Measurements from ENCODE around the gene ARFIP1.

Gene ARFIP1

DNA sequence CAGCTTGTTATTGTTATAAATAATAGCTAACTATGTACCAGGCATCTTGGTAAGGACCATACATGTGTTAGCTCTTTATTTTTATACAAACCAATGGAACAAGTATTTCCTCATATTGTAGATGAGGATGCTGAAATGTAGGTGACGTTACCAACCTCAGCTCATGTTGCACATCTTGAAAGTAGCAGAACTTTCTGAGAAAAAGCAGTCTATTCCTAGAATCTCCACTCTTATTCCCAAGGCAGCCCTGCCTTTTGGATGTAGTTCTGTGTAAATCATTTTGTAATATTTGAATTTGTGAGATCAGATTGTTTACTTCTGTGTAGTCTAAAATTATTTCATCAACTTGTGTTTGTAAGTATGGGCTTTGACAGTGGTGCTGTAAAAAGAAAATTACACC, 161.7 kb downstream of the ARFIP1 start:
- DNase-seq = no peak

DNA sequence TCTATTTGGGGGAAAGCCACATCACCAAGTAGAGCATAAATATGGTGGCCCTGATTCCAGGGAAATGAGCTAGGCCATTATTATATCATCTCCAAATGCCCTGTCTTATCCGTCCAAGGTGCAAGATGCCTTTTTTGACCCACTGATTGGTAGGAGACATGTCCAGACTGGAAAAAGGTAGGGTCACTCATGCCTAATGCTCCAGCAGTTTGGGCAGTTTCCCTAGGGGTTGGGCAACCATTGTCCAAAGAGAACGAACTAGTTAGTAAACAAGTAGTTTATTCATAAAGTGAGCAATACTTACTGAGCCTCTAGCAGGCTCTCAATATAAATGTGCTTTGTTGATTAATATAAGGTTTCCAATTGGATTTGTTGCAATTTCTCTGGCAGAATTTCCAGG, 162.6 kb downstream of the ARFIP1 start:
- DNase-seq = no peak

DNA sequence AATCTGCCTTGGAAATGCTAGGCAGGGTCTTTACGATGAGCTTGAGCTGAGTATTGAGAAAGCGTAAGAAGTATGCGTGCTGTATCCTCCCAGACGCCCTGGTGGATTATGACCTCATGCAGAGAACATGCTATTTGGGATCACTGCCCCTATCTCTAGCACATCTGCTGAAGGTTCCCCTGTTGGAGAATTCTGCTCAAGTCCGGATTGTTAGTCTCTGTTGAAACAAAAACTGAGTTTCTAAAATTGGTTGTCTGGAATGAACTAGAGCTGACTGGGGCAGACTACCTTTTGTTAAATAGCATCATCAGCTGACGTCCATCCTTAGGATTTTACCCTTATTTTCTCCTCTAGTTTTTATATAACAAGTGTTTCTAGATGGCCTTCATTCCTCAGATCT, 163.9 kb downstream of the ARFIP1 start:
- no peak for DNase-seq

DNA sequence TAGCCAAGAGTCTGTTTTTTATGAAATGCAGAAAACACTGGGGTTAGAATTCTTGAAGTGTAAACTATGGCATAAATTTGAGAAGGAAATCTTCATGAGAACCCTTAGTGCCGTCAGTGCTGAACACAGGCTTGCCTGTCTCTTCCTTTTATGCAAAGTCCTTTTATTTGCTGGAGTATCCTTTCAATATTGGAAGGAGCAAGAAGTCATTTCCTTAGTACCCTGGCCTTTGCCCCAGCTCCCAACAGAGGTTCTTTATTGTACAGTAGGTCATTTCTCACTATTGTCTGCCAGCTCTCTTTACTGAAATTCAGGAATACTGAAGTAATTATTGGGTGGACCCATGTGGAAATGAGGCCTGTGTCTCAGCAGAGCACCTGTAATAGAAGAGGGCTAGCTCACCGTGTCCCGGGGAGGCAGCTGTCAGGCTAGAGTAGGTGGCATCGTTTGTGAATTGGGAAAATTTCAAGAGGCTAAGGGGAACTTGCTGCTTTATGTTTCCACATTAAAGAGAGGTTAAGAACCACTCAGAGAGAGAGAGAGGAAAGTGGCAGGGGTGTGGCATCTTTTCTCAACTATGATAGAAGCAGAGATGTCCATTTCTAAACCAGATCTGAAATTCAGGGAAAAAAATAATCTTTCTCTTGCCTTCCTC, 165.0 kb downstream of the ARFIP1 start:
- DNase-seq = no peak

DNA sequence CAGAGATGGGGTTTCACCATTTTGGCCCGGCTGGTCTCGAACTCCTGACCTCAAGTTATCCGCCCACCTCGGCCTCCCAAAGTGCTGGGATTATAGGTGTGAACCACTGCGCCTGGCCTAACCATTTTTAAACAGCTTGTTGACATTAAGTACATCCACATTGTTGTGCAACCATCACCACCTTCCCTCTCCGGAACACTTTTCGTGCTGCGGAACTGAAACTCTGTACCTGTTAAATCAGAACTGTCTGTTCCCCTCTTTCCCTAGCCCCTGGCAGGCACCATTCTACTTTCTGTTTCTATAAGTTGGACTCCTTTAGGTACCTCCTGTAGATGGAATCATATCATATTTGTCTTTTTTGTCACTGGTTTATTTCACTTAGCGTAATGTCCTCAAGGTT, 165.9 kb downstream of the ARFIP1 start:
- DNase-seq = no peak

DNA sequence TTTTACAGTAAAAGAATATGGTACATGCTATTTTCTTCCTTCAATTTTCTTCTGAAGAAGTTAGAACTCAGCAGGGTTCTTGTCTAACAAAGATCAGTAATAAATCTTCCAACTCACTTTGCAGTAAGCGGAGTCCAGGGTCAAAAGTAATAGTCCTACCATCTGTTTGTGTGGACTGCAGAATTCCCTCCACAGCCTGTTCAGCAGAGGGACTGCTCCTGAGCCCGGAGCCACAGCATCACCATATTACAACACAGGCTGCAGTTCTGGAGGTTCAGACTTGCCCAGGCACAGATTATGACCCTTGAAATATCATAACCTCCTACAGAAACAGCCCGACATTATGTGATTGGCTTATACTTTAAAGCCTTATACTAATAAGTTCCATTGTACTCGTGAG, 166.7 kb downstream of the ARFIP1 start:
- no peak for DNase-seq

DNA sequence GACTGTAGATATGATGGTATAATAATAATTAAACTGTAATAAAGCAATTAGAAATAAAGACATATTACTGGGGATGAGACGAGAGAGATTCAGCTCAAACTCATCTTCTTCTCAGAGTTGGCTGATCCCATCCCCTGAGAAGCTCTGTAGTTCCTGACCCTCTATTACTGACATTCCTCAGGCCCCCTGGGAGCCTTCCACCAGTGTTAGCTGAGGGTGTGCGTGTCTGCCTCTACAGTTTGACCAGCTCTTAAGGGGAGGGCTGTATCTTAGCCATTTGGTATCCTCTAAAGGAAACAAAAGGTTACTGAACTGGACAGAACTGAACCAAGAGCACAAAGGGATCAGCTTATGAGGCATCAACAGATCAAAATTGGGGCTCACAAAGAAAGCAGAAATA, 167.6 kb downstream of the ARFIP1 start:
- no peak for DNase-seq

DNA sequence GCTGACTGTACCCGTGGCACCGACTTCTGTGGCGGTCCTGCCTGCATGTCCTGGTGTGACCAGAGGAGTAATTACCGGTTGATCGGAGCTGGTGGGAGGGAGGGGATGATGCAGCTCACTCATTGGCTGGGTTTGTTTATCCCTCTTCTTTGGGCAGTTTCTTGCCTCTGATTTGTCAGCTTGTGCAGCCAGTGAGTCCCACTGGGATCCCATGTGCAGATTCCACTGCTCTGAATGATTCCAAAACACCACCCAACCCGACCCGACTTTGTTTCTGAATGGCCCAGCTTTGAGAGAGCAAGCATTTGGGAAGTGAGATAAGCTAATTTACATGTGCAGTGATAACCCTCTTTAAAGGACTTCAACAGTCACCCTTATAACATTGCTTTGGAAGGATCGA, 170.2 kb downstream of the ARFIP1 start:
- no peak for DNase-seq

DNA sequence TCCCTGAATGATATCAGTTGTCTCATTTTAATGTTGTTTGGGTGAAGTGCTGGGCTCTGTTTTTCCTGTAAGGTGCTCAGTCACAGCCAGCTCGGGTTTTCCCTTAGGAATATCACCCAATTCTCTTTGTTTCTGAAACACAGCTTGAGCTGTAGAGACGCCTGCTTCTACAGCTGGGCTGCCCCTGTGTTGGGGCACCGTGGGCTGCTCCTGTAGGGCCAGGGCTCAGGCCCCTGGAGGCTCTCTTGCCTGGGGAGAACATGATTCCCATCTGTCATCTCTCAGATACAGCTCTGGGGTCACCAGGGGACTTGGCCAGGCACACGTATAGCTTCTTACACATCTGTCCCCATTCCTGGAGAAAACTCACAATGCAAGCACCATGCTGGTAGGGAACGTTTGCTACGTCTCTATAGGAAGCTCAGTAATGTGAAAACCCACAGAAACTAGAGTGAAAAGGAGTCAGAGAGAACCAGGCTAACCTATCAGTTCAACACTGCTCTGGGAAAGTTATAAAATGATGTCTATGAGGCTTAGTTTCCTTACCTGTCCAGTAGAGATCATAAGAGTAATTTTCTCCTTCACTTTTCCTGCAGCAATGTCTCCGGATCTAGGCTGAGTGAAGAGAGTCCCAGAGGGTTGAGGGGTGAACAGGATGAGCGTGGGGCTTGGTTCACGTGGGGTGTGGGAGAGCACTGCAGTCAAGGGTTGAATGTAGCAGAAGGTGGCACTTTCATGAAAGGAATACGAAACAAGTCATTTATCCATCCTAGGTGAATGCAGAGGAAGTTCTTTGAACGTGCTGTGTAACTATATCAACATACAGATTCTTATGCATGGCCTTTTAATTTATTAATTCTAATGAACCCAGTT, 170.9 kb downstream of the ARFIP1 start:
- DNase-seq = no peak

DNA sequence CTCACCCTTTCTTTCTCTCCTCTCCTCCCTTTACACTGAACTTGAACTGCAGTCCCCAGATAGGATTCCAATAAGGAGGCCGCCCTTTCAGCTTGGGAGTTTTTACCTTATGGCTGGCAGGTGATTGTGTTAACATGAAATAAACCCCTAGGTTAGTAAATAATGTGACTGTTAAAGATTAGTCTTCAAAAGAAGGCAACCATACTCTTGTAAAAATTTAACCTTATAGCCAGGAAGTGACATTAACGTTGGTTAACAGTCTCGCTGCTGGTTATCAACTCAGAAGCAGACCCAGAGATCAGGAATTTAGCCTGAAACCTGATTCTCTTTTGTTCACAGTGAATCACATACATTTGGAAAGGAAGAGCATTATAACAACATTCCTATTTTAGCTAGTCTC, 171.6 kb downstream of the ARFIP1 start:
- DNase-seq = no peak

DNA sequence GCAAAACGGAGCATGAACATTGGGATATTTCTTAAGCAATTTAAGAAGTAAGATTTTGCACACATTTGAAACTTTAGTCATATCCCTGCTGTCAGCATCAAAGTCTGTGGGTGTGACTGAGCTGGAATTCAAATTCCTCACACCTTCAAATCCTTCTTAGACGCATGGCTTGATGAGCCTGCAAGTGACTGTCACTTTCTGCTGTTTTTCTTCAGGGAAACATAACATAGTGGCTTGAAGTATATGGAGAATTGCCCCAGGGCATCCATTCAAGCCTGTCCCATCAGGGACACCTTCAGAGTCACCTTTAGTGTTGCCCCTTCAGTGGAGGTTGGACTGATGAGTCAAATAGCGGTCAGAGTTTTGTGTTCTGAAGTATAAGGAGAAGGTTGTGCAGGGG, 173.8 kb downstream of the ARFIP1 start:
- DNase-seq = no peak

DNA sequence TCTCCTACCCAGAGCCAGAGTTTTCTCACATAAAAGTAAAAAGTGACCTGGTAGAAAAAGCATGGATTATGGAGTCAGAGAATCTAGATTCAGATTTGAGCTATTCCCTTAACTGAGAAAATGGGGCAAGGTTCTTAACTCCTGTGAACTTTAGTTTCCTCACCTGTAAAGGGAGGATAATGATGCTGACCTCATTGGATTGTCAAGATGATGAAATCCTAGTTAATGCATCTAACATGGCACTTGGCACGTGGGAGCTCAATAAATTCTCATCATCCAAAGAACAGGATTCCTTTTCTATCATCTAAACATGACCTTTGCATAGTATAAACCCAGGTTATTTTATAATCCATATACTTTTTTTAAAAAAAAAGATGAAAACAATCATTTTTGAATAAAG, 175.0 kb downstream of the ARFIP1 start:
- no peak for DNase-seq

DNA sequence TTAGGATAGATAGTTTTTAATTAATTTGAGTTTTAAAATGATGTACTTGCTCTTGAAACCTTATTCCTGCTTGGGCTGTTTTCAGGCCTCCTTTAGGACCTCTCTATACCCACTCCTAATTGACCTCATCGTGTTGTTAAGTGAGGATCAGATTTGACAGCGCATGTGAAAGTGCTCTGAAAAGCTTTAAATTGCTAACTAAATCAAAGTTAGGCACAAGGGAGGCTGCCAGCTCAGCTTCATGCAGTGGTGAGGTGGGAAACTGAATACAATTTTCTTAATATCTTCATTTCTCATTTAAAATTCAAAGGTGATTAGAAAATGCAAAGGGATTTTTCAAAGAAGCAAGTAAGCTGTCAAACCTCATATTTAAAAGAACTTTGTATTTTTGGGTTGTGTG, 176.4 kb downstream of the ARFIP1 start:
- no peak for DNase-seq

DNA sequence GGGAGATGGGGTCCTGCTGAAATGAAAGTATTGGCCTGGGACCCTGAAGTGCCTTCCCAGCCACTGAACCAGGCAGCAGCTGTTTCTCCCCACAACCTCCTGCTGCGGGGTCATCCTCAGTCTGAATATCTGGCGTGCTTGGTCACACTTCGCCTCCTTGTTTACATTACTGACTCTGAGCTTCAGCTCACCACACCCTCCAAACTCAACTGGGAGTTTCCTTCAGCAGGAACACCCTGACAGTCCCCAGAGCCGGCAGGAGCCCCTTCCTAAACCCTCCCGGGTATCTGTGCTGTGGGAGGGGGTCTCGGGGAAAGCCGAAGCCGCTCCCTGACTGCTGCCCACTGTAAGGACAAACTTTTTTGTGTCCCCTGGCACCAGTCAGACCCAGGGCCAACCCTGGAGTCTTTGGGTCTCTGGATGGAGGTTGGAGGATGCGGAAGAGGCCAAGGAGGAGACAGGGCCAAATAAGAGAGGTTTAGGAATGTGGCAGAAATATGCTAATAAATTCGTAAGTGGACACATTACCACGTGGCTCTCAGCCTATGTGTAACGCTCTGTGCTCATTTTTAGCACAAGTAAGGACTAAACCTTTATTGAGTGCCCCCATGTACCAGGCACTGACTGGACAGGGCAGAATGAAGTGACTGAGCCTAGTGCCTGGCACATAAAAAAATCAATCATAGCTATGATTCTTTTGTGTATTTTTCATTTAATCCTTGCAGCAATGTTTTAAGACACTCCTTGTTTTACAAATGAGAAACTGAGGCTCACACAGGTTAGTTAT, 177.1 kb downstream of the ARFIP1 start:
- DNase-seq = peak; percentile 27

DNA sequence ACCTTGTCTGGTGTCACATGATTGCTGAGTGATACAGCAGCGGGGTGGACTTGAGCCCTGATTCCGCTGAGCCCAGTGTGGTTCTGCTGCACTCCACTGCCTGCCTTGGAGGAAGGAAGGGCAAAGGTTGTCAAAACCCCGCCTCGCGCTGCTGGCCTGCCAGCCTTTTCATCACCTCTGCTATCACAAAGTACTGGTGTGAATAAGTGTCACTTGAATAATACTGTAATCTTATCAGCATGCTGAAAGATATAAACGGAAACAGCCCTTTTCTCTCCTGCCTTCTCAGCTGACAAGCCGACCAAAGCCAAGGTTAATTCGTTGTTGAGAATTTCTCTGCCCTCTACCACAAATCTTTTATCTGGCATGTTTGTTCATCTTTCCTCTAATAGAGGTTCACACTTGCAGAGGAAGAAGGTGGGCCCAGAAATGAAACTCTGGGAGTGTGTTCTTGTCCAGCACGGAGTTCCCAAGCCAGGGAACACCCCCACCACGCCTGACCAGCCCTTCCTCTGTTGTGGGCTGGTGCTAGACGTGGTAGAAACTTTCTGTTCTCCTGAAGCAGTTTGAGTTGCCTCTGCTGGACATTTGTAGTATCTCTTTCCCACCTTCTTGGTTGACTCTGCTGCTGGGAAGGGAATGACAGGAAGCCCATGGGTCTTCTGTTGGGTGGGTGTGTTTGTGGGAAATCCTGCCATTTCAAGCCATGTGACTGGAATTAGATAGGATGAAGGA, 177.8 kb downstream of the ARFIP1 start:
- no peak for DNase-seq

DNA sequence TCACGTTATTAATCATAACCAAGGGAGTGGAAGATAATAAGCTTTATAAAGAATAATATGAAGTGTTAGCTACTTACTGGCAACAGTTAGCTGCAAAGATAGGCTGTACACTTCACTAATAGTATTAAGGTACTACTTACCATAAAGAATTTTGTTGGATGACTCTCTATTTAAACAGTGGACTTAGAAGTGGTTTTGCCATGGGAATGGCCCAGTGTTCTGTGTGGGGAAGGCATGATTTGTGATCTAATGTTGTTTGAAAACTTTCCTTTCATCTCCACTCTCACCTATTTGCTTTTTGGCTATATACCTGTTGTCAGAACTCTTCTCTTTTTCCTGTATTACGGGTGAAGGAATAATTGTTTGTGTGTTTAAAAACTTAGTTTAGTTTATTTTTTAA, 179.3 kb downstream of the ARFIP1 start:
- DNase-seq = peak; percentile 34

DNA sequence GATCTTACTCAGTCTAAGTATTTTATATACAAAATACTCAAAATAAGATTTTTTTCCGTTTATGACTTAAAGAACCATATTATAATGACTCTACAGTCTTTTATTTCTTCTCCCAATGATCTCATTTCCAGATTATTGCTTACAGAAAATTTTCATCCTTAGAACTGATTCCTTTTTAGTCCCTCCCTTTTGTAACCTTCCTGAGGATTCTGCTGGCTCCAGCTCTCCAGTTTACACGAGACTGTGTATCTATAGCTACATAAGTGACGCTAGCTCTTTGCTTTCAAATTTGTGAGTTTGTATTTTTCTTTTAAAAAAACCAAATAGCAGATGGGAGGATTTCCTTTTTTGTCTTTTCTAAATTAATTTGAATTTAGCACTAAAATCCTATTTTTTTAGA, 180.3 kb downstream of the ARFIP1 start:
- no peak for DNase-seq

DNA sequence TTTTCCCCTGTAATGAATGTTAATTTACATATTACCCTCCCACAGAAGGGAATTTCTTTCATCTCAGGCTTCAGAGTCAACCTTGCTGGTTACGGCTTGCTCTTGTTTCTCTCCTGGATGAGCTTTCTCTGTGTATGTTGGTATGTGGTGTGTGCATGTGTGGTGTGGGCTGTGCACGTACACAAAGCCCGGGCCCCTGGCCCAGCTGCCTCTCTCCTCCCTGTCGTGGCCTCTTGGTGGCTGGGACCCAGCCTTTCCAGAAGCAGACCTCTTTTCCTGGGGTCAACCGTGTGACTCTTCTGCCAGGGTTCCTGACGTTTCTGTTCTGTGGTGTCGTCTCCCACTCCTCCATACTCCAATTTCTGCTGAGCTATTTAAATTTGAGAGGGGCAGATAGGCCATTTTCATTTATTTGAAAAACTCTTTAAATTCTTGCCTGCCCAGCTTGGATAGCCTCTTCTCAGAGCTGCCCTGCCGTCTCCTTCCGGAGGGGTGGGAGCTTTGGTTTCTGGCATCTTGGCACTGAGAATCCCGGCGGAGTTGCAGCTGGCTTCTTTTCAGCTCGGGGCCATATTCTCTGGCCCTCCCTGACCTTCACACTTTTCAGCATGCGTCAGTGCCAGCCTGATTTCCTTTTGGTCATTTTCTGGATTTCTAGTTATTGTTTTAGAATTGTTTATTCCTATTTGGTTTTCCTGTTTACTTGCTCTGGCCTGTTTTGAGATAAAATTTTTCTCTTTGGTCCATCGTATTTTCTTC, 181.4 kb downstream of the ARFIP1 start:
- no peak for DNase-seq

DNA sequence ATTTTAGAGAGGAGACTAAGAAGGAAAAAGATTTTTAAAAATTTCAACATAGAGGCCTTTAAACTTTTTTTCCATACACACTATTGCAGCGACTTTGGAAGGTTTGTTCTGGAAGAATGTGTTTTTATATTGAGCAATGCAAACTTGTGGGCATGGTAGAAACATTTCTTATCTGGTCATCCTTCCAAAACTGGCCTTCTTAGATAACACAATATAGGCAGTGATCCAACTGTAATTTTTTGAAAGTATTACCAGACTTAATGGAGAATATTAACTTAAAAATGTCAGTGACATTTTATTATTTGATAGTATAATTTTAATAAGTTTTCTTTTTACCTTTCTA, 182.0 kb downstream of the ARFIP1 start:
- no peak for DNase-seq

All from DMS53 (cell line).